ENCODE measurements around the gene SLC6A3. TPM values are rescaled to one million over a fixed set of nuclear protein-coding genes. Genes with fewer than 3 reads are reported as not detected.

The SLC6A3 gene
- polyA plus RNA-seq, 3 donors = not detected

DNA sequence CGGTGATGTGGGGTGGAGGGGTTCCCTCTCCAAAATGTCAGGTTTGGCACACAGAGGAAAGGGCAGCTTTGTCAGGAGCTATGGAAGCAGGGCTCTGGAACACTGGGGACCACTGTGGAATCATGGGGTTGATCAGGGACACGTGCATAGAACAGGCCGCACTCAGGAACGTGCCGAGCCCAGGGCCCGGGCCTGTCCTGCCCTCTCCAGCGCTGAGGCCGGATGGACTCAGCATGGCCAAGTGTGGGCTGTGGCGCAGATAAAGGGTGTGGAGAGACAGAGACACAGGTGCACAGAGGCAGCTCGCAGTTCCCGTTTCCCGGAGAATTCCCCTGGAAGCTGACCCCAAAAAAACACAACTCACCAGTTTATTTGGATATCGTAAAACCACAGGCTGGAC, 37.8 kb upstream of the SLC6A3 start:
- H3K4me3 Mint-ChIP-seq = no peak overlapping the region
- H3K4me1 Mint-ChIP-seq = peaks cover 50% of the 10 kb centered on the region
- no peak overlapping the region for H3K4me2 ChIP-seq (replicated peaks; ENCODE audit: extremely low read depth, low read length, poor library complexity, severe bottlenecking)
- peaks cover 54 to 76% of the 10 kb centered on the region in 2 donors for H3K36me3 Mint-ChIP-seq
- H4K20me1 ChIP-seq (ENCODE audit: insufficient read depth, low read length) = no peaks in the 10 kb centered on the region
- H3K9ac ChIP-seq (ENCODE audit: insufficient read depth, low read length, poor library complexity, severe bottlenecking) = no peak overlapping the region
- H3K9me3 ChIP-seq (replicated peaks in 1 of 2; ENCODE audit: control insufficient read depth in 1 of 2, insufficient read depth in 1 of 2, low read length in 2 of 2) = no peaks in the 10 kb centered on the region
- H3K4me3 ChIP-seq (replicated peaks in 1 of 3; ENCODE audit: low read depth in 2 of 3, low read length in 3 of 3) = no peak overlapping the region
- H3K9me3 Mint-ChIP-seq = peaks cover 0 to 1% (median 0%) of the 10 kb centered on the region in 7 donors
- peak overlapping the region; percentile 8 to 59 for H3K27ac ChIP-seq (ENCODE audit: low read depth in 1 of 2, low read length in 2 of 2)
- H3K36me3 ChIP-seq (replicated peaks in 1 of 2; ENCODE audit: control insufficient read depth in 1 of 2, insufficient read depth in 2 of 2, low read length in 2 of 2) = peaks cover 40 to 47% of the 10 kb centered on the region in 2 donors
- intact Hi-C loops (cut with micrococcal nuclease) = no loop called here
- H3K4me1 ChIP-seq (ENCODE audit: control insufficient read depth in 1 of 2, insufficient read depth in 2 of 2, low read length in 2 of 2) = peaks cover 45 to 53% of the 10 kb centered on the region in 2 donors
- WGBS (ENCODE audit: insufficient coverage) = 98% methylated on average over 4 of the region's 13 CpGs
- H3K27me3 Mint-ChIP-seq (ENCODE audit: low read depth in 3 of 3) = peaks cover 0 to 3% (median 0%) of the 10 kb centered on the region in 3 donors
- peak overlapping the region; percentile 81 to 95 (median 86) for H3K27ac Mint-ChIP-seq
- DNase-seq = no peak
- H3K27me3 ChIP-seq (ENCODE audit: control insufficient read depth in 2 of 2, insufficient read depth in 2 of 2, low read length in 2 of 2) = no peaks in the 10 kb centered on the region
- TF ChIP-seq, protein P1, sequence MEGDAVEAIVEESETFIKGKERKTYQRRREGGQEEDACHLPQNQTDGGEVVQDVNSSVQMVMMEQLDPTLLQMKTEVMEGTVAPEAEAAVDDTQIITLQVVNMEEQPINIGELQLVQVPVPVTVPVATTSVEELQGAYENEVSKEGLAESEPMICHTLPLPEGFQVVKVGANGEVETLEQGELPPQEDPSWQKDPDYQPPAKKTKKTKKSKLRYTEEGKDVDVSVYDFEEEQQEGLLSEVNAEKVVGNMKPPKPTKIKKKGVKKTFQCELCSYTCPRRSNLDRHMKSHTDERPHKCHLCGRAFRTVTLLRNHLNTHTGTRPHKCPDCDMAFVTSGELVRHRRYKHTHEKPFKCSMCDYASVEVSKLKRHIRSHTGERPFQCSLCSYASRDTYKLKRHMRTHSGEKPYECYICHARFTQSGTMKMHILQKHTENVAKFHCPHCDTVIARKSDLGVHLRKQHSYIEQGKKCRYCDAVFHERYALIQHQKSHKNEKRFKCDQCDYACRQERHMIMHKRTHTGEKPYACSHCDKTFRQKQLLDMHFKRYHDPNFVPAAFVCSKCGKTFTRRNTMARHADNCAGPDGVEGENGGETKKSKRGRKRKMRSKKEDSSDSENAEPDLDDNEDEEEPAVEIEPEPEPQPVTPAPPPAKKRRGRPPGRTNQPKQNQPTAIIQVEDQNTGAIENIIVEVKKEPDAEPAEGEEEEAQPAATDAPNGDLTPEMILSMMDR (IDR thresholded peaks at IDR 0.05) = no peak
- no peak overlapping the region for H2AFZ ChIP-seq (ENCODE audit: insufficient read depth, low read depth, low read length, poor library complexity, severe bottlenecking)
- no peaks in the 10 kb centered on the region for H3K79me2 ChIP-seq (ENCODE audit: insufficient read depth, low read length)

DNA sequence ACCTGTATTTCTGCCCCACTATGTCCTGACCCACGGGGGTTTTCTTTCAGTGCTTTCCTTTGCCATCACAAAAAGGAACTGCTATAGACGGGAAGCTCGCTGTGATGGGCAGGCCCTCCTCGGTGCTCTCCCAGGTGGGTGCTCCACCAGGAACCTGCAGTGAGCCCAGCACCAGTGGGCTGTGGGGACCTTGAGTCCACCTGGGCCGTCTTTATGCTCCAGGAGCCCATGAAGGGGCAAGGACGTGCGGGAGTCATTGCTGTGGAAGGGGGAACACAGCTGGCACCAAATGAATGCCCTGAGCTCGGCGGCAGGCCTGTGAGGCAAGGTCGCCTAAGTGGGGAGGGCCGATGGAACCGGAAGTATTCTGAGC, 36.7 kb upstream of the SLC6A3 start:
- peak overlapping the region in 1 of 2 donors; percentile 72 for H3K4me3 Mint-ChIP-seq
- Histone ChIP-seq H4K20me1 (ENCODE audit: insufficient read depth, low read length) (no peaks in the 10 kb centered on the region), H3K36me3 (replicated peaks in 1 of 2; ENCODE audit: control insufficient read depth in 1 of 2, insufficient read depth in 2 of 2, low read length in 2 of 2) (peaks cover 30 to 35% of the 10 kb centered on the region in 2 donors), H3K79me2 (ENCODE audit: insufficient read depth, low read length) (no peaks in the 10 kb centered on the region), H3K27me3 (ENCODE audit: control insufficient read depth in 2 of 2, insufficient read depth in 2 of 2, low read length in 2 of 2) (no peaks in the 10 kb centered on the region), H3K27ac (ENCODE audit: low read depth in 1 of 2, low read length in 2 of 2) (peak overlapping the region; percentile 98 to 99), H3K4me1 (ENCODE audit: control insufficient read depth in 1 of 2, insufficient read depth in 2 of 2, low read length in 2 of 2) (peaks cover 56 to 64% of the 10 kb centered on the region in 2 donors), H2AFZ (ENCODE audit: insufficient read depth, low read depth, low read length, poor library complexity, severe bottlenecking) (no peak overlapping the region), H3K9ac (ENCODE audit: insufficient read depth, low read length, poor library complexity, severe bottlenecking) (peak overlapping the region; percentile 92), H3K4me3 (replicated peaks in 1 of 3; ENCODE audit: low read depth in 2 of 3, low read length in 3 of 3) (no peak overlapping the region), H3K9me3 (replicated peaks in 1 of 2; ENCODE audit: control insufficient read depth in 1 of 2, insufficient read depth in 1 of 2, low read length in 2 of 2) (no peaks in the 10 kb centered on the region), H3K4me2 (replicated peaks; ENCODE audit: extremely low read depth, low read length, poor library complexity, severe bottlenecking) (peak overlapping the region; percentile 17)
- H3K36me3 Mint-ChIP-seq = peaks cover 45 to 69% of the 10 kb centered on the region in 2 donors
- H3K4me1 Mint-ChIP-seq = peaks cover 60% of the 10 kb centered on the region
- DNase-seq = peak in 1 of 3 donors; percentile 55
- H3K27ac Mint-ChIP-seq = peak overlapping the region; percentile 100
- intact Hi-C loops (cut with micrococcal nuclease) = loop anchor here in 1 of 2 donors (2.0 kb wide), 1 partner anchor 13 kb away; no protein-coding TSS in a partner anchor
- 65% methylated on average over 12 of the region's 12 CpGs for WGBS (ENCODE audit: insufficient coverage)
- TF ChIP-seq, protein P1 (IDR thresholded peaks at IDR 0.05) = no peak
- H3K9me3 Mint-ChIP-seq = peaks cover 0 to 2% (median 0%) of the 10 kb centered on the region in 7 donors
- peaks cover 0 to 3% (median 0%) of the 10 kb centered on the region in 3 donors for H3K27me3 Mint-ChIP-seq (ENCODE audit: low read depth in 3 of 3)
